Osteocyte (in vitro differentiated cells): Measurements from ENCODE around the gene SCAF1. TPM values are rescaled to one million over a fixed set of nuclear protein-coding genes. Genes with fewer than 3 reads are reported as not detected.

Experiments used
- DNase-seq: peaks from one replicate; pipeline ENCODE4 v3.0.0; 2021; ENCODE audit warnings: mixed read lengths; ENCODE audit not compliant: unreplicated experiment; ENCODE audit errors: extremely low spot score
- H3K27ac Mint-ChIP-seq: one replicate; pipeline ENCODE4 v1.8.0; 2021; ENCODE audit warnings: mild to moderate bottlenecking, mixed read lengths; ENCODE audit not compliant: unreplicated experiment
- H3K27me3 Mint-ChIP-seq: one replicate; pipeline ENCODE4 v1.8.0; 2021; ENCODE audit warnings: mixed read lengths; ENCODE audit not compliant: unreplicated experiment
- H3K36me3 Mint-ChIP-seq: one replicate; pipeline ENCODE4 v1.8.0; 2021; ENCODE audit warnings: mixed read lengths; ENCODE audit not compliant: unreplicated experiment
- H3K4me1 Mint-ChIP-seq: one replicate; pipeline ENCODE4 v1.8.0; 2021; ENCODE audit warnings: mixed read lengths; ENCODE audit not compliant: unreplicated experiment
- H3K4me3 Mint-ChIP-seq: one replicate; pipeline ENCODE4 v1.8.0; 2021; ENCODE audit warnings: mild to moderate bottlenecking, moderate library complexity, mixed read lengths; ENCODE audit not compliant: unreplicated experiment
- H3K9me3 Mint-ChIP-seq: one replicate; pipeline ENCODE4 v1.8.0; 2021; ENCODE audit warnings: mixed read lengths; ENCODE audit not compliant: unreplicated experiment
- microRNA-seq: library from miRNA; unstranded; fragments of <30 nt; microRNA quantifications from one replicate; pipeline ENCODE4 v1.1.0, GENCODE V29; 2020; ENCODE audit not compliant: unreplicated experiment
- total RNA-seq: library from RNA; stranded (reverse); gene quantifications from 2 replicates; pipeline ENCODE4 v1.2.1, GENCODE V29; 2021
- TF ChIP-seq, protein P1 (sequence below): fragments of 200-600 bp; sonication (generic); IDR thresholded peaks from 2 replicates; pipeline ENCODE4 v1.5.0; 2021; ENCODE audit warnings: antibody characterized with exemption, mild to moderate bottlenecking, moderate library complexity

SCAF1 gene
- total RNA-seq, 1 donor from 2014 or later, result 81.9 TPM

DNA sequence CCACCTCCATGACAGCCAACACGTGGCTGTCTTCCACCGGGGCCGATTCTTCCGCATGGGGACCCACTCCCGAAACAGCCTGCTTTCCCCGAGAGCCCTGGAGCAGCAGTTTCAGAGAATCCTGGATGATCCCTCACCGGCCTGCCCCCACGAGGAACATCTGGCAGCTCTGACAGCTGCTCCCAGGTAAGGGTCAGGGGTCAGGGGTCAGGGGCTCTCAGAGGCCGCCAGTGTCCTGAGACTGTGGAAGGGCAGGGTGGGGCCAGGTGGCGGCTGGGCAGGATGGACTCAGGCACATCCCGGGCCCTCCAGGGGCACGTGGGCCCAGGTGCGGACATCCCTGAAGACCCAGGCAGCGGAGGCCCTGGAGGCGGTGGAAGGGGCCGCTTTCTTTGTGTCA is 63.9 kb downstream of the SCAF1 start:
- no peak for DNase-seq
- TF ChIP-seq, protein P1, sequence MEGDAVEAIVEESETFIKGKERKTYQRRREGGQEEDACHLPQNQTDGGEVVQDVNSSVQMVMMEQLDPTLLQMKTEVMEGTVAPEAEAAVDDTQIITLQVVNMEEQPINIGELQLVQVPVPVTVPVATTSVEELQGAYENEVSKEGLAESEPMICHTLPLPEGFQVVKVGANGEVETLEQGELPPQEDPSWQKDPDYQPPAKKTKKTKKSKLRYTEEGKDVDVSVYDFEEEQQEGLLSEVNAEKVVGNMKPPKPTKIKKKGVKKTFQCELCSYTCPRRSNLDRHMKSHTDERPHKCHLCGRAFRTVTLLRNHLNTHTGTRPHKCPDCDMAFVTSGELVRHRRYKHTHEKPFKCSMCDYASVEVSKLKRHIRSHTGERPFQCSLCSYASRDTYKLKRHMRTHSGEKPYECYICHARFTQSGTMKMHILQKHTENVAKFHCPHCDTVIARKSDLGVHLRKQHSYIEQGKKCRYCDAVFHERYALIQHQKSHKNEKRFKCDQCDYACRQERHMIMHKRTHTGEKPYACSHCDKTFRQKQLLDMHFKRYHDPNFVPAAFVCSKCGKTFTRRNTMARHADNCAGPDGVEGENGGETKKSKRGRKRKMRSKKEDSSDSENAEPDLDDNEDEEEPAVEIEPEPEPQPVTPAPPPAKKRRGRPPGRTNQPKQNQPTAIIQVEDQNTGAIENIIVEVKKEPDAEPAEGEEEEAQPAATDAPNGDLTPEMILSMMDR, result no peak
- H3K27ac Mint-ChIP-seq, result no peak overlapping the region
- peaks cover 3% of the 10 kb centered on the region for H3K4me1 Mint-ChIP-seq
- no peaks in the 10 kb centered on the region for H3K27me3 Mint-ChIP-seq
- no peaks in the 10 kb centered on the region for H3K9me3 Mint-ChIP-seq
- no peak overlapping the region for H3K4me3 Mint-ChIP-seq
- peaks cover 15% of the 10 kb centered on the region for H3K36me3 Mint-ChIP-seq

Small RNAs within 50 kb of the gene (microRNA-seq; reads per million reads assigned to microRNA genes)
- not detected for gene MIR5088

Other genes with a start within 250 kb of the SCAF1 start
- gene PTH2, start 218.8 kb upstream of the SCAF1 start, total RNA-seq, result not detected in 2 replicates
- not detected in 2 replicates for gene GFY, start 216.8 kb upstream of the SCAF1 start, total RNA-seq
- 0.34 and 0.54 TPM in 2 replicates for gene SLC17A7, start 200.7 kb upstream of the SCAF1 start, total RNA-seq
- 80.2 and 84.5 TPM in 2 replicates for gene PIH1D1, start 190.4 kb upstream of the SCAF1 start, total RNA-seq
- 31.8 and 34.0 TPM in 2 replicates for gene ALDH16A1, start 189.0 kb upstream of the SCAF1 start, total RNA-seq
- 10.8 and 11.3 TPM in 2 replicates for gene FLT3LG, start 168.0 kb upstream of the SCAF1 start, total RNA-seq
- 2,592 and 2,617 TPM in 2 replicates for gene RPL13A, start 154.6 kb upstream of the SCAF1 start, total RNA-seq
- 1,892 and 1,912 TPM in 2 replicates for gene RPS11, start 145.8 kb upstream of the SCAF1 start, total RNA-seq
- gene FCGRT, start 129.5 kb upstream of the SCAF1 start, total RNA-seq, result 253 and 278 TPM in 2 replicates
- gene RCN3, start 114.2 kb upstream of the SCAF1 start, total RNA-seq, result 81.3 and 85.0 TPM in 2 replicates
- 58.7 and 66.2 TPM in 2 replicates for gene NOSIP, start 61.7 kb upstream of the SCAF1 start, total RNA-seq
- gene PRRG2, start 60.9 kb upstream of the SCAF1 start, total RNA-seq, result 0.32 and 0.52 TPM in 2 replicates
- 31.6 and 32.9 TPM in 2 replicates for gene PRR12, start 51.0 kb upstream of the SCAF1 start, total RNA-seq
- 67.4 and 67.7 TPM in 2 replicates for gene RRAS, start 2.1 kb upstream of the SCAF1 start, total RNA-seq
- gene IRF3, start 23.6 kb downstream of the SCAF1 start, total RNA-seq, result 80.9 and 88.9 TPM in 2 replicates
- gene BCL2L12, start 23.7 kb downstream of the SCAF1 start, total RNA-seq, result 23.6 and 29.3 TPM in 2 replicates
- gene PRMT1, start 35.1 kb downstream of the SCAF1 start, total RNA-seq, result 121 and 126 TPM in 2 replicates
- gene ADM5, start 47.4 kb downstream of the SCAF1 start, total RNA-seq, result 0.73 and 1.5 TPM in 2 replicates
- 44.2 and 48.8 TPM in 2 replicates for gene CPT1C, start 48.9 kb downstream of the SCAF1 start, total RNA-seq
- gene TSKS, start 121.1 kb downstream of the SCAF1 start, total RNA-seq, result not detected in 2 replicates
- gene AP2A1, start 124.8 kb downstream of the SCAF1 start, total RNA-seq, result 130 and 133 TPM in 2 replicates
- 19.9 and 24.4 TPM in 2 replicates for gene FUZ, start 171.1 kb downstream of the SCAF1 start, total RNA-seq
- gene MED25, start 176.1 kb downstream of the SCAF1 start, total RNA-seq, result 56.1 and 58.1 TPM in 2 replicates
- 266 and 295 TPM in 2 replicates for gene PTOV1, start 208.9 kb downstream of the SCAF1 start, total RNA-seq
- 68.3 and 76.4 TPM in 2 replicates for gene PNKP, start 225.4 kb downstream of the SCAF1 start, total RNA-seq
- 59.7 and 61.2 TPM in 2 replicates for gene AKT1S1, start 235.1 kb downstream of the SCAF1 start, total RNA-seq
- 69.2 and 71.9 TPM in 2 replicates for gene TBC1D17, start 235.5 kb downstream of the SCAF1 start, total RNA-seq